Liver (tissue), 9 donors: ENCODE data around the gene BDKRB2. TPM values are rescaled to one million over a fixed set of nuclear protein-coding genes. Genes with fewer than 3 reads are reported as not detected.

Experiments used
- DNase-seq: peaks from one replicate; pipeline ENCODE4 v3.0.0-alpha.2; 2017; ENCODE audit warnings: low spot score
- H3K27ac ChIP-seq, 2 donors: one replicate each; pipeline ENCODE4 v1.7.0; 2013; ENCODE audit warnings: inconsistent platforms in 2 of 2, low read length in 2 of 2, control low read depth in 1 of 2, low read depth in 1 of 2, mild to moderate bottlenecking in 1 of 2
- H3K27me3 ChIP-seq, 4 donors: one replicate each; pipeline versions ENCODE4 v1.6.1 to v1.7.0; 2013; ENCODE audit warnings: low read length in 3 of 4, inconsistent platforms in 1 of 4, mild to moderate bottlenecking in 1 of 4, moderate library complexity in 1 of 4; ENCODE audit not compliant: control insufficient read depth in 4 of 4, insufficient read depth in 4 of 4
- H3K36me3 ChIP-seq, 4 donors: one replicate each; pipeline versions ENCODE4 v1.6.1 to v1.7.0; 2013; ENCODE audit warnings: low read length in 3 of 4, mild to moderate bottlenecking in 3 of 4, low read depth in 1 of 4, moderate library complexity in 1 of 4; ENCODE audit not compliant: control insufficient read depth in 4 of 4, insufficient read depth in 3 of 4
- H3K4me1 ChIP-seq, 4 donors: one replicate each; pipeline versions ENCODE4 v1.6.1 to v1.7.0; 2013; ENCODE audit warnings: low read length in 3 of 4, mild to moderate bottlenecking in 3 of 4, moderate library complexity in 1 of 4; ENCODE audit not compliant: control insufficient read depth in 4 of 4, insufficient read depth in 4 of 4
- H3K4me3 ChIP-seq, 3 donors: one replicate each; pipeline versions ENCODE4 v1.6.1 to v1.7.0; 2013; ENCODE audit warnings: low read length in 3 of 3, control low read depth in 1 of 3, low read depth in 1 of 3, mild to moderate bottlenecking in 1 of 3
- H3K9ac ChIP-seq, 2 donors: one replicate each; pipeline ENCODE4 v1.7.0; 2013; ENCODE audit warnings: low read length in 2 of 2, mild to moderate bottlenecking in 2 of 2, moderate library complexity in 2 of 2, control low read depth in 1 of 2, low read depth in 1 of 2
- H3K9me3 ChIP-seq, 4 donors: one replicate each; pipeline versions ENCODE4 v1.6.1 to v1.7.0; 2013; ENCODE audit warnings: low read length in 3 of 4; ENCODE audit not compliant: control insufficient read depth in 4 of 4
- ATF3 ChIP-seq: IDR thresholded peaks from 2 replicates; pipeline ENCODE4 v1.6.1; 2016; ENCODE audit warnings: antibody characterized with exemption
- CTCF ChIP-seq: fragments of 150-350 bp; IDR thresholded peaks from 2 replicates; pipeline ENCODE4 v1.5.1; 2017; ENCODE audit warnings: improper control_type of control experiment, low read depth, low read length; ENCODE audit not compliant: missing input control
- EGR1 ChIP-seq, 2 donors: IDR thresholded peaks; 2 replicates each; pipeline ENCODE4 v1.6.1; 2016 to 2018; ENCODE audit warnings: antibody characterized with exemption in 2 of 2, low read depth in 2 of 2
- FOXA1 ChIP-seq: IDR thresholded peaks from 2 replicates; pipeline ENCODE4 v1.6.1; 2016; ENCODE audit warnings: antibody characterized with exemption
- FOXA2 ChIP-seq: IDR thresholded peaks from 2 replicates; pipeline ENCODE4 v1.6.1; 2016; ENCODE audit warnings: antibody characterized with exemption
- GABPA ChIP-seq, 2 donors: IDR thresholded peaks in 1 of 2; conservative IDR thresholded peaks in 1 of 2; 2 replicates each; pipeline ENCODE4 v1.6.1; 2016; ENCODE audit warnings: antibody characterized with exemption in 2 of 2, mild to moderate bottlenecking in 1 of 2, moderate library complexity in 1 of 2
- HNF4A ChIP-seq, 2 donors: conservative IDR thresholded peaks; 2 replicates each; pipeline ENCODE4 v1.6.1; 2016; ENCODE audit warnings: antibody characterized with exemption in 2 of 2, mild to moderate bottlenecking in 2 of 2
- HNF4G ChIP-seq: IDR thresholded peaks from 2 replicates; pipeline ENCODE4 v1.6.1; 2016; ENCODE audit warnings: antibody characterized with exemption
- JUND ChIP-seq, 2 donors: IDR thresholded peaks; 2 replicates each; pipeline ENCODE4 v1.6.1; 2016; ENCODE audit warnings: antibody characterized with exemption in 2 of 2
- MAX ChIP-seq: IDR thresholded peaks from 2 replicates; pipeline ENCODE4 v1.6.1; 2016; ENCODE audit warnings: antibody characterized with exemption
- NR2F2 ChIP-seq: IDR thresholded peaks from 2 replicates; pipeline ENCODE4 v1.6.1; 2016; ENCODE audit warnings: antibody characterized with exemption
- RAD21 ChIP-seq, 2 donors: IDR thresholded peaks; 2 replicates each; pipeline ENCODE4 v1.6.1; 2016; ENCODE audit warnings: antibody characterized with exemption in 2 of 2, mild to moderate bottlenecking in 2 of 2
- REST ChIP-seq: IDR thresholded peaks from 2 replicates; pipeline ENCODE4 v1.6.1; 2016; ENCODE audit warnings: antibody characterized with exemption, mild to moderate bottlenecking
- RXRA ChIP-seq, 2 donors: IDR thresholded peaks; 2 replicates each; pipeline ENCODE4 v1.6.1; 2017 to 2018; ENCODE audit warnings: antibody characterized with exemption in 2 of 2, mild to moderate bottlenecking in 1 of 2
- SP1 ChIP-seq: IDR thresholded peaks from 2 replicates; pipeline ENCODE4 v1.6.1; 2018; ENCODE audit warnings: antibody characterized with exemption, mild to moderate bottlenecking
- TAF1 ChIP-seq: conservative IDR thresholded peaks from 2 replicates; pipeline ENCODE4 v1.6.1; 2016; ENCODE audit warnings: antibody characterized with exemption, mild to moderate bottlenecking
- YY1 ChIP-seq: IDR thresholded peaks from 2 replicates; pipeline ENCODE4 v1.6.1; 2016; ENCODE audit warnings: antibody characterized with exemption, mild to moderate bottlenecking
- ZBTB33 ChIP-seq: IDR thresholded peaks from 2 replicates; pipeline ENCODE4 v1.6.1; 2016; ENCODE audit warnings: antibody characterized with exemption
- WGBS: extraction: QIAGEN DNeasy Blood & Tissue Kit; methylation state at CpG from one replicate; pipeline ENCODE4 v1.1.7; 2013; 5-methylcytosine and 5-hydroxymethylcytosine counted together
- polyA plus RNA-seq, 2 donors: library from polyadenylated mRNA; stranded (reverse) in 1 of 2; unstranded in 1 of 2; fragments of 200-250 nt in 1 of 2; fragments of >200 nt in 1 of 2; fragmentation: Nextera tagmentation in 1 of 2; extraction: Ambion mirVana in 1 of 2; gene quantifications; one replicate each; pipeline versions ENCODE4 v1.2.1 to v1.2.3, GENCODE V29; 2013 to 2015
- total RNA-seq, 2 donors: library from RNA; depleted of rRNA; stranded (reverse); fragments of >200 nt; gene quantifications; one replicate each; pipeline ENCODE4 v1.2.3, GENCODE V29; 2014
- donor health status: healthy.
- donor health status: healthy.
- donor health status: healthy.
- donor health status: healthy.
- donor health status: healthy.

BDKRB2 gene
- total and polyA plus RNA-seq, 4 donors, result 0.10 to 0.25 (median 0.17) TPM

GRCh38 chr14:96280104-96280503 lies 75.5 kb downstream of the BDKRB2 start (continued):
- no peak for TF ChIP-seq ATF3

GRCh38 chr14:96281486-96281885 lies 76.8 kb downstream of the BDKRB2 start:
- WGBS, result 25% methylated on average over 4 of the region's 4 CpGs
- DNase-seq, result no peak
- Histone ChIP-seq H3K36me3 (peaks cover 0 to 3% (median under 1%) of the 10 kb centered on the region in 4 donors), H3K9ac (peak overlapping the region in 1 of 2 donors; percentile 8), H3K27me3 (no peaks in the 10 kb centered on the region), H3K4me1 (peaks cover 5 to 45% (median 37%) of the 10 kb centered on the region in 4 donors), H3K9me3 (peaks cover 0 to 6% (median 3%) of the 10 kb centered on the region in 4 donors), H3K27ac (peak overlapping the region; percentile 79 to 87), H3K4me3 (no peak overlapping the region)
- TF ChIP-seq FOXA1, result no peak
- no peak for TF ChIP-seq TAF1
- TF ChIP-seq RXRA (IDR thresholded peaks at IDR 0.05), result peak; percentile 54 to 78
- no peak for TF ChIP-seq REST
- TF ChIP-seq CTCF, result peak; percentile 36
- TF ChIP-seq JUND (IDR thresholded peaks at IDR 0.05), result peak; percentile 32 to 33
- TF ChIP-seq SP1, result peak; percentile 59
- TF ChIP-seq HNF4G, result no peak
- TF ChIP-seq NR2F2, result no peak
- no peak for TF ChIP-seq ATF3
- TF ChIP-seq GABPA (IDR thresholded peaks at IDR 0.05 in 1 of 2, conservative IDR thresholded peaks at IDR 0.05 in 1 of 2), result peak in 1 of 2 donors; percentile 57
- TF ChIP-seq RAD21 (IDR thresholded peaks at IDR 0.05), result peak; percentile 81 to 83
- TF ChIP-seq HNF4A (conservative IDR thresholded peaks at IDR 0.05), result peak; percentile 38 to 51
- peak; percentile 38 for TF ChIP-seq FOXA2
- TF ChIP-seq ZBTB33, result peak; percentile 40
- peak; percentile 30 for TF ChIP-seq MAX
- no peak for TF ChIP-seq EGR1 (IDR thresholded peaks at IDR 0.05; ENCODE audit: low read depth in 2 of 2)
- peak; percentile 73 for TF ChIP-seq YY1
